Stimulated activated CD4-positive, alpha-beta T cell treated with anti-CD3 and anti-CD28 coated beads, Interleukin-12 subunit alpha, Interleukin-12 subunit beta, amount 100 ng/mL, for 4 hours (primary cell): ENCODE measurements around the gene S100A2.
A peak's percentile ranks its signal among the peaks of the same experiment; 100 is the strongest.

Experiments used
- DNase-seq: peaks from one replicate; pipeline ENCODE4 v3.0.0-alpha.2; 2020

The S100A2 gene

DNA sequence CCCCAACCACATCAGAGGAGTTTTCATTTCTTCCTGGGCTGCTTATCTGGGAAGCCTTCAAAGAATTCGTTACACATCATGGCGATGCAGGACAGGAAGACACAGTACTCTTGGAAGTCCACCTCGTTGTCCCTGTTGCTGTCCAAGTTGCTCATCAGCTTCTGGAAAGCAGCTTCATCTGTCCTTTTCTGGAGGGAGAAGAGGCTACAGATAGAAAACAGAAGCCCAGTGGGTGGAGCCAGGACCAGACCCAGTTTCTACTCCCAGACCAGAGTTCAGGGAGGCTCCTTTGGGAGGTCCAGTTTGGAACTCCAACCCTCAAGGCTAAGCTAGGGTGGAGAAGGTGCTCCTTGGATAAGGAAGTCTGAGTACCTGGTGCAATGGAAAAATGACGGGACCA lies 21.9 kb downstream of the S100A2 start:
- no peak for DNase-seq

DNA sequence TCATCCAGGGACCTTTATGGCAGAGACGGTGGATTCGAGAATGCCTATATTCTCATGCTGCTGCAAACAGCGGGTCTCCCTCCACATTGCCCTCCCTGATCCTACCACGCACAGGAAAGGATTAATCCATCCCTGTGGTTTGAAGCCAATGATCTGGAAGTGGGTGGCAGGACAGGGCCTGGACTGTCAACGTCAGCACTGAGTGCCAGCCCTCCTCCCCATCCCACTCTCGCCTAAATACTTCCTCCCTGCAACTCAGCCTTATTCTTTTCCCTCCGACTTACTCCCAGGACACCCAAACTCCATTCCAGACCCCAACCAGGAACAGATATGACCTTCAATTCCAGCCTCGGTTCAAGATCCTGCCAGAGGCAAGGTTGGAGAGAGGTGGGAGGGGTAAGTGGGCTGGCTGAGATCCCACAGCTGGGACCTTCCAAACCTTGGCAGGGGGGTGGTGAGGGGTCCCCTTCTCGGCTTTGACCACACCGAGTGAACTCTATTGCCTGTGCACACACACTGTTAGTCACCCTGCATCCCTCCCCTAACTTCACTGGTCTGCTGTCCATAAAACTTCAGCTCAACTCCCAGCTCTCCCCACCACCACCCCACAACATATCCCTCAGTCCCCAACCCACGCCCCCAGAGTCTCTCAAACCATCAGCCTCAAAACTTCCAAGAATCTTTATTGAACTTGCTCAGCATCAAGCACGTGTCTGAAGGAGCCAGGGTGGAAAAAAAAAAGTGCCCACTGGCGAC lies 22.5 kb downstream of the S100A2 start:
- no peak for DNase-seq

- no peak for DNase-seq
Measured at GRCh38 chr1:153541641-153542590, 23.7 kb downstream of the S100A2 start.

- no peak for DNase-seq
Measured at GRCh38 chr1:153540394-153541361, 25.0 kb downstream of the S100A2 start, which contains the start of gene S100A5. Gene S100A5, minus strand, starts transcription at chr1:153540934. Its CDS starts 743 bp downstream, at chr1:153540191.

- DNase-seq, result no peak
Measured at GRCh38 chr1:153539395-153540093, 26.1 kb downstream of the S100A2 start.

DNA sequence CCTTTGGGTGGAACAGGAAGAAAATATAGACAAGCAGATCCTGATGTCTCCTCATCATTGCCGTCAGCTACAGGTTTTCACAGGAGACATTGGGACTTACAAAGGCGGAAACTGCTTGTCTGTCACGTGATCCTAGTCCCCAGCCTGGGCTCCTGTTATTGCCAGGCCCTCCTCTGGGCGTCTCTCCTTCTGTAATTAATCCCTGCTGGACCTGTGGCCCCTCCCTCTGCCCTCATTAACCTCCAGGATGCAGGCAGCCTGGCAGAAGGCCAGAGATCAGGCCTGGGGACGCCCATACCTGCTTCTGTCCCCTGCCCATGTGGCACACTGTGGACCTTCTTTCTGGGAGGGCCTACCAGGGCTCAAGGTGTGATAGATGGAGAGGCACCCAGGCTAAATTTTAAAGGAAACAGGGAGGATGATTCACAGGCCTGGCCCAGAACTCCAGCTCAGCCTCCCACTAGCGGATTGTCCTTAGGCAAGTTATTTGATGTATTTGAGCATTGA lies 27.3 kb downstream of the S100A2 start:
- no peak for DNase-seq

DNA sequence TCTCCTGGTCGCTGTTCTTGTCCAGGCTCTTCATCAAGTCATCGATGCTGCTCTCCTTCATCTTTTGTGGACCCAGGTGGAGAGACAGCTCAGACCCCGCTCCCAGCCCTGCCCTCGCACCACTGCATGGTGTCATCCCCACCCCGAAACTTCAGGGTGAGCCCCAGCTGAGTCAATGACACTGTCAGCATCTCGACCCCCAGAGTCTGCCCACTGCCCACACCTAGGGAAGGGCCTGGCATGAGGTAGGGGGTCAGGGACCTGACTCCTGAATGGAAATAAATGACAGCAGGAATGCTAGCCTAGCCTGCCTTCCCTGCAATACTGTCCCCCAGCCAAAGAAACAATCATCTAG lies 28.3 kb downstream of the S100A2 start:
- DNase-seq, result no peak

DNA sequence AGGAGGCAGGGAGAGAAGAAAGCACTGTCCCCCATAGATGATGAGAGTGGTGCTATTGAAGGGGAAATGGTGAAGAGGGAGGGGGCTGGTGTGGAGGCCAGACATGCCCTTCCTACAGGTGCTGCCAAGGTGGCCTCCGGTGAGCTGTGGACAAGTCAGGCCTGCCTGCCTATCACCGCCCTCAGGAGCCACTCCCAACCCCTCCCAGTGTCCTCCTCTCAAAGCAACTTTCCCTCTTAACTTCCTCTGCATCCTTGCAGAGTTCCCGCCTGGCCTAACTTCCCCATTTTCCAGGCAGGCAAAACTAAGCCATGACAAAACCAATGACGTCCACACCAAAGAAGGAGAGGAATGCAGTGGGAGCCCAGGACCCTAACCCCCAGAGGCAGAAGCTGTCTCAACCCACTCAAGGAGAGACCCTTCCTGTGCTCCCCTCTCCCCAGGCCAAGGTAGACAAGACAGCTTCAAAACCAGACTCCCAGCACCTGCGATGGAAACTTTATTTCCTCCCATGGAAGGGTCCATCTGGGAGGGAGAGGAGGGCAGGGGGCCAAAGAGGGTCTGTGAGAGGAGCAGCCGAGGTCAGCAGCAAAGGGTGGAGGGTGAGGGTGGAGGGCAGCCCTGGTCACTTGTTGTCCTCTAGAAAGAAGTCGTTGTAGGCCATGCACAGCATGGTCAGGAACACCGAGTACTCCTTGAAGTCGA lies 28.8 kb downstream of the S100A2 start:
- no peak for DNase-seq

DNA sequence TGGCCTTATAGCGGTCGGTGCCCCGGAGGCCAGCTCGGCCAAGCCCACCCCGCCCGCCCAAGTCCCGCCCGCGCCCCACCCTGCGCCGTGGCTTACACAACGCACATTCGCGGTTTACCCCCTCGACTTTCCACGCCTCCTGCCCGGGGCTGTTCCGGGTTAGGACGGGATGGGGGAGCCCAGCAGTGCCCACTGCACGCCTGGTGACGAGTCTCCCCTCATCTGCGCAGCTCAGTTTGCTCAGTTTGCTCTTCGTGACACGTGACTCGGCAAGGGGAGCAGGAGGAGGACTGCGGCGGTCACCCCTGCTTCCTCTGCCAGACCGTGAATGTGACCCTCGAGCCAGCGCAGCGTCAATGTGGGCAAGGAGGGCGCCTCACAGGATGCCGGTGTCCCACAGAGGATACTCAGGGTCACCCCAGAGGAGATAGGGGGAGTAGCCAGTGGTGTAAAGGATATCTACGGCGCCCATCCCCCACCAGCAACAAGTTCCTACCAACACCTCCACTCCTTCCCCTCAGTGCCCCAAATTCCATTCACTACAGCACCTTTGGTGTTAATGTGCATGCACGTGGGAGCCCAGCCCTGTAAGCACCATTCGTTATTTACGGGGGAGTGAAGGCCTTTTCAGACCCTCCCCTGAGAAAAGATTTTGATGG lies 29.5 kb downstream of the S100A2 start:
- DNase-seq, result peak; percentile 72

DNA sequence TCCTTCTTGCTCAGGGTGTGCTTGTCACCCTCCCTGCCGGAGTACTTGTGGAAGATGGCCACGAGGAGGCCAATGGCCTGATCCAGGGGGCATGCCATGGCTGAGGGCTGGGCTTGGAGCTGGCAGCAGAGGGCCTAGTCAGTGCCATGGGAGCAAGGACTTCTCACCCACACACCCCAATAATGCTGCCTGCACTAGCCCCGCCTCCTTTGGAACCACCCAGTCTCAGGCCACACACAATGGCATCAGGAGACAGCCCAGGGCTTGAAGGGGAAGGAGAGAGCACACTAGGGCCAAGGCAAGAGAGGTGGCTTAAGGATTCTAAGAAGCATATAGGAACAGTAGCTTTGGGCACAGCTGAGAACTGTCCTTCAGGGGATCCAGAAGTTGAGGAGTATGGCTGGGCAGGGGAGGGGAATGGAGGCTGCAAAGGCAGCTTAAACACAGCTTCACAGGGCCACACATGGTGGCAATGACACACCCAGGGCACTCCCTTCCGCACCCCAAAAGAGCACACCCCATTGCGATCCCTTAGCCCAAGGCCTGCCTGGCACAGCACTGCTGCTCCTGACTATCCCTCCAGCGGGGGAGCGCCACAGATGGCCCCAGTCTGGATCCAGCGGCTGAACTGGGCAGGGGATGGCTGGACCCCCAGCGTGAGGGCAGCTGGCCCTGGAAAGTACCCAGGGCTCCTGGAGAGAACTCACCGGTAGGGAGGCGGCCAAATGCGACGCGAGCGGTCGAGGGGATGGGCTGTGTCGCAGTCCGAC lies 30.2 kb downstream of the S100A2 start, which contains the start of gene S100A6:
Gene S100A6, minus strand, starts transcription at position 750 of the 770 bp plus-strand sequence. Its CDS starts 652 bp downstream, at position 98.
- DNase-seq, result no peak

GRCh38 chr1:153534925-153535241 lies 30.8 kb downstream of the S100A2 start:
- DNase-seq, result no peak

DNA sequence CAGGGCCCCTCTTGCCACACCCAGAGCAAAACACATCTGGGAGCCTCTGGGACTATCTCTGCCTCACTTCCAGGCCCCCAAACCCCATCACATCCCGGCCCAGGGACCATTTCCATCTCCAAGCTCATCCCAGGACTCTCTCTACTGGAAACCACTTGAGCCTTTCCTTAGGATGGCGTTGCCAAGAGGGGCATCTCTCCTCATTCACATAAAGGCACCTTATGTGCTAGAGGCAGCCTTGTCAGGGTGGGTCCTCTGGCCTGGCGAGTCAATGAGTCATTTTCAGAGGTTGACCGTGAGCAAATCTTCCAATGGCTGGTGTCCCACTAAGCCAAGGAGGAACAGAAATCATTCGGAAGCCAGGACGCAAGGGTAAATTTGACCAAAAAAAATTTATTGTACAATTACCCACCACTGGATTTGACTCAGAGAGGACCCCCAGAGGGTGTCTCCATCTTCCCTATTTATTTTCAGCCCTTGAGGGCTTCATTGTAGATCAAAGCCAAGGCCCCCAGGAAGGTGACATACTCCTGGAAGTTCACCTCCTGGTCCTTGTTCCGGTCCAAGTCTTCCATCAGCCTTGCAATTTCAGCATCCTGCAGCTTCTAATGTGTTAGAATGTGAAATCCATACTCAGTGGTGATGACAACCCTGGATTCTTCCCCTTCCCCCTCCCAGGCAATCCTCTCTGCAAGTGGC lies 31.3 kb downstream of the S100A2 start:
- no peak for DNase-seq

GRCh38 chr1:153533689-153534201 lies 31.9 kb downstream of the S100A2 start:
- no peak for DNase-seq

DNA sequence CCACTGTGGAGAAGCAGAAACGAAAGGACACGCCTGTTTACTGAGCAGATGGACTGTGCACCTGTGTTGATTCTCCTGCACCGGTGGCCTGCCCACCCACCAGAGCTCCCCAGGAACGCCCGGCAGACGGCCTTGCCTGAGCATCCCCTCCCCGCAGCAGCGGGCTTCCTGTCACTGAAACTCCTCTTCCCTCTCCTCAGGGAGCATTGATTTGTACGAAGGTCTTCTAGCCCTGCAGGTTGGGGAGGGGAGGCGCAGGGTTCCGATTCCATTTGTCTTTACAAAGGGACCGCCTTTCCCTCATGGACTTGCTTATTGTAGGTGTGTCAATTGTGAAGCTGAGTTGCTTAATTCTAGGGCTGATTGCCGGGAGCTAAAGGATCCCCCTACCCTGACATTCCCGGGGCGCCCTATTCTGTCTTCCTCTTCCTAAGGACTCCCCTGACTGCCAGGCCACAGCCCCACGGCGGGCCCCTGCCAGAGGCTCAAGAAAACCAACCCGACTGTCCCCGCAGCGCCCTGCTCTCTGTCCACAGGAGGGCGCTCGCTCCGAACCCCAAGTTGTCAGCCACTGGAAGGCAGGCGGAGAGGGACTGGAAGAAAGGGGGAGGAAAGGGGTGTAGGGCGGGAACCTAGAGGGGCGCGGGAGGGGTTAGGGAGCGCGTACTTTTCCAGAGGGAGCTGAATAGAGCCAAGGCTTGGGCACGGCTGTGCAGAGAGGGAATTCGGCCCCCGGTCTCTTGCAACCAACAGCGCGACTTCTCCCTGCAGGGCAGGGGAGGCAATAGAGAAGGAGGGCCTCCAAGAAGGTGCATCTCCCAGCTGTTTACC lies 32.7 kb downstream of the S100A2 start:
- peak; percentile 73 for DNase-seq

- DNase-seq, result no peak
Measured at GRCh38 chr1:153532181-153532580, 33.5 kb downstream of the S100A2 start.

DNA sequence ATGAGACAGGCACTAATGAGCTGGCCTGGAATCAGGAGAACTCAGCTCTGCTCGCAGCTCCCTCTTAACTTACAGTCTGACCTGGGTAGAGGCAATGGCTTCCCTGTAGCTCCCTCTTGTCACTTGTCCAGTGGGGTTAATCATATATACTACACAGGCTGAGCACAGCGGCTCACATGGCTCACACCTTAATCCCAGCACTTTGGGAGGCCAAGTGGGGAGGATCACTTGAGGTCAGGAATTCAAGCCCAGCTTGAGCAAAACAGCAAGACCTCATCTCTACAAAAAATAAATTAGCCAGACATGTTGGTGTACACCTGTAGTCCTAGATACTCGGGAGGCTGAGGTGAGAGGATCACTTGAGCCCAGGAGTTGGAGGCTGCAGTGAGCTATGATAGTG lies 34.0 kb downstream of the S100A2 start:
- no peak for DNase-seq

DNA sequence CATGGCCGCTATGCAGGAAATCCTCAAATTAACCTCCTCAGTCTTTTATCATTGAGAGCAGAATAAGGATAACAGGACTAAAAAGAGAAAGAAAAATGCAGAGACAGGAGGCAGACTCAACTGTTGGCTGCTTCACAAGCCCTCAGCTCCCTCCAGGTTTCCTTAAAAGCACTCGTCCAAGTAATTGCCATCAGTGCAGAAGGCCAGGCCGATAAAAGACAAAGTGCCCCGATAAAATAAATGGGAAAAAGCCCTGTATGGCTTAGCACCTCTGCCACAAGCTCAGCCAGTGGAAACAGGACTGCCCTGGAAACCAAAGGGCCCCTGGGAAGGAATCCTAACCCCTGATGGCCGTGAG lies 38.0 kb downstream of the S100A2 start:
- no peak for DNase-seq

GRCh38 chr1:153527023-153527682 lies 38.5 kb downstream of the S100A2 start:
- DNase-seq, result no peak
